Coronary artery (tissue), 2 donors: ENCODE data around the gene ZNF555.
"Not testable (repeated sequence)": the region's sequence is repeated elsewhere in the genome, so short reads cannot be mapped to it uniquely, and the experiment has no call there.

Experiments
- DNase-seq: peaks from one replicate; pipeline ENCODE4 v3.0.0-alpha.2; 2017; ENCODE audit warnings: low spot score
- H3K27ac ChIP-seq, 2 donors: fragments of 200-600 bp; sonication (generic); one replicate each; pipeline ENCODE4 v1.5.1; 2016 to 2019
- H3K4me3 ChIP-seq: fragments of 200-600 bp; sonication (generic); 2 replicates; pipeline ENCODE4 v1.5.1; 2016; ENCODE audit warnings: mild to moderate bottlenecking, moderate library complexity
- CTCF ChIP-seq: fragments of 200-600 bp; sonication (generic); IDR thresholded peaks from one replicate; pipeline ENCODE4 v1.5.1; 2019; ENCODE audit warnings: antibody characterized with exemption

ZNF555 gene

GRCh38 chr19:2883686-2884439, 42.6 kb downstream of the ZNF555 start:
- TF ChIP-seq CTCF = no peak
- no peak overlapping the region for H3K27ac ChIP-seq
- no peak for DNase-seq
- H3K4me3 ChIP-seq = no peak overlapping the region

- Histone ChIP-seq H3K27ac (no peak overlapping the region), H3K4me3 (no peak overlapping the region)
- no peak for TF ChIP-seq CTCF
- DNase-seq = no peak
Observed at GRCh38 chr19:2885736-2886135, 44.5 kb downstream of the ZNF555 start.

- peak overlapping the region; percentile 41 for H3K4me3 ChIP-seq
- DNase-seq = no peak
- no peak overlapping the region for H3K27ac ChIP-seq
- no peak for TF ChIP-seq CTCF
Observed at GRCh38 chr19:2887391-2887914, 46.2 kb downstream of the ZNF555 start.

- no peak for DNase-seq
- no peak overlapping the region for H3K4me3 ChIP-seq
- TF ChIP-seq CTCF = no peak
- no peak overlapping the region for H3K27ac ChIP-seq
Observed at GRCh38 chr19:2888731-2889224, 47.5 kb downstream of the ZNF555 start.

- not testable (repeated sequence) for H3K27ac ChIP-seq, H3K4me3 ChIP-seq, DNase-seq
Observed at GRCh38 chr19:2890531-2890930, 49.3 kb downstream of the ZNF555 start.

GRCh38 chr19:2896694-2897093, 55.4 kb downstream of the ZNF555 start:
- H3K27ac ChIP-seq = no peak overlapping the region
- TF ChIP-seq CTCF = no peak
- no peak for DNase-seq
- H3K4me3 ChIP-seq = no peak overlapping the region

- peak; percentile 100 for DNase-seq
- Histone ChIP-seq H3K27ac (peak within 1 kb of the TSS; percentile 46 to 91), H3K4me3 (peak within 1 kb of the TSS; percentile 86)
- TF ChIP-seq CTCF = no peak
Observed at GRCh38 chr19:2900296-2901252, 59.3 kb downstream of the ZNF555 start, which contains the start of gene ZNF57. TSS of gene ZNF57 (plus strand) at chr19:2900928. CDS start at chr19:2901046, 118 bp downstream.
